CD4-positive, alpha-beta T cell treated with Interleukin-4 for 4 hours (primary cell): ENCODE results near the gene SLC35E4.
A peak's percentile ranks its signal among the peaks of the same experiment; 100 is the strongest.

Experiments
- DNase-seq: peaks from one replicate; pipeline ENCODE4 v3.0.0-alpha.2; 2020

Gene SLC35E4

GRCh38 chr22:30694640-30695350, 59.2 kb downstream of the SLC35E4 start, which contains the start of gene OSBP2:
Gene OSBP2 (plus strand): TSS chr22:30694874. CDS start chr22:30694910, 36 bp downstream.
- peak; percentile 9 for DNase-seq

- no peak for DNase-seq
These were observed 59.8 kb downstream of the SLC35E4 start for GRCh38 chr22:30695351-30695851.

GRCh38 chr22:30695871-30696655, 60.5 kb downstream of the SLC35E4 start:
- DNase-seq, result no peak
